K562 (cell line): Measurements from ENCODE around the gene ADD2. TPM values are rescaled to one million over a fixed set of nuclear protein-coding genes. Genes with fewer than 3 reads are reported as not detected.

Source experiments
- ATAC-seq: fragments of 200-7000 bp; cut with Tn5 transposase; 3 replicates; pipeline ENCODE4 v1.9.1; 2020; ENCODE audit warnings: moderate library complexity
- BruUV-seq: library from RNA; stranded (reverse); fragments of 400-500 nt; replicated peaks from 2 replicates; lab custom pipeline; 2021; lab: Mats Ljungman, UMichigan
- CTCF ChIA-PET: fragments of 300-600 bp; formaldehyde crosslinking; extraction: SDS; loops from one replicate; lab custom pipeline; 2021; ENCODE audit warnings: low intra/inter-chr PET ratio; lab: Yijun Ruan, JAX
- POLR2A ChIA-PET: fragments of 300-600, 350-650 bp; sonication (Branson Sonifier 250); formaldehyde crosslinking; extraction: SDS; loops from one replicate; lab custom pipeline; 2021; ENCODE audit warnings: antibody characterized with exemption, inconsistent platforms; lab: Yijun Ruan, JAX
- DNase-seq, 4 experiments: peaks; one replicate each; pipeline versions ENCODE4 v3.0.0 to v3.0.0-alpha.2; 2011 to 2018; ENCODE audit warnings: low spot score in 3 of 4, mixed read lengths in 3 of 4; ENCODE audit errors: extremely low read depth in 1 of 4
- FAIRE-seq: peaks from 2 replicates; lab custom pipeline; 2011; peaks lifted over from hg19 to GRCh38; lab: Jason Lieb, UNC
- H2AFZ ChIP-seq: 2 replicates; pipeline ENCODE4 v1.6.0; 2011; ENCODE audit warnings: low read depth, low read length, control low read depth, inconsistent platforms
- H3K27ac ChIP-seq: fragments of 200-600 bp; 3 replicates; pipeline ENCODE4 v1.8.0; 2011; ENCODE audit warnings: low read depth, mild to moderate bottlenecking, control low read depth, inconsistent platforms, low read length, moderate library complexity, mixed read lengths; ENCODE audit errors: extremely low read depth
- H3K27me3 ChIP-seq, 2 experiments: fragments of 300-600 bp in 1 of 2; 2 replicates in 1 of 2; 3 replicates in 1 of 2; pipeline versions ENCODE4 v1.6.0 to v1.8.0; 2011; ENCODE audit warnings: inconsistent platforms in 2 of 2, low read length in 2 of 2, mild to moderate bottlenecking in 1 of 2, mixed read lengths in 1 of 2, moderate library complexity in 1 of 2; ENCODE audit not compliant: control insufficient read depth in 2 of 2, insufficient read depth in 2 of 2
- H3K36me3 ChIP-seq: fragments of 300-600 bp; 3 replicates; pipeline ENCODE4 v1.8.0; 2011; ENCODE audit warnings: mild to moderate bottlenecking, low read length, inconsistent platforms; ENCODE audit not compliant: control insufficient read depth, insufficient read depth
- H3K4me1 ChIP-seq, 2 experiments: fragments of 200-600 bp in 1 of 2; replicated peaks in 1 of 2; 2 replicates in 1 of 2; 3 replicates in 1 of 2; pipeline versions ENCODE4 v1.5.1 to v1.8.0; 2011; ENCODE audit warnings: inconsistent platforms in 2 of 2, low read length in 2 of 2, mild to moderate bottlenecking in 1 of 2, mixed read lengths in 1 of 2, moderate library complexity in 1 of 2; ENCODE audit not compliant: control insufficient read depth in 2 of 2, insufficient read depth in 2 of 2
- H3K4me2 ChIP-seq: 2 replicates; pipeline ENCODE4 v1.6.1; 2011; ENCODE audit warnings: low read length, control low read depth, inconsistent platforms, mixed read lengths; ENCODE audit not compliant: insufficient read depth
- H3K4me3 ChIP-seq: fragments of 200-600 bp; sonication (generic), shearing (Covaris generic); 2 replicates; pipeline ENCODE4 v1.5.1; 2016; ENCODE audit warnings: control low read depth, inconsistent platforms
- H3K79me2 ChIP-seq: fragments of 200-600 bp; 3 replicates; pipeline ENCODE4 v1.8.0; 2011; ENCODE audit warnings: low read length, inconsistent platforms; ENCODE audit not compliant: control insufficient read depth, insufficient read depth
- H3K9ac ChIP-seq, 2 experiments: 2 replicates each; pipeline versions ENCODE4 v1.6.0 to v1.6.1; 2011; ENCODE audit warnings: low read depth in 2 of 2, low read length in 2 of 2, control low read depth in 1 of 2, inconsistent platforms in 1 of 2, mild to moderate bottlenecking in 1 of 2, mixed read lengths in 1 of 2; ENCODE audit not compliant: insufficient read depth in 1 of 2
- H3K9me1 ChIP-seq: one replicate; pipeline ENCODE4 v1.6.0; 2011; ENCODE audit warnings: inconsistent platforms, mild to moderate bottlenecking, low read length, moderate library complexity; ENCODE audit not compliant: control insufficient read depth, insufficient read depth
- H3K9me3 ChIP-seq: replicated peaks from 2 replicates; pipeline ENCODE4 v1.5.1; 2011; ENCODE audit warnings: low read depth, low read length, inconsistent platforms; ENCODE audit not compliant: control insufficient read depth, insufficient read depth
- H4K20me1 ChIP-seq: replicated peaks from 2 replicates; pipeline ENCODE4 v1.6.1; 2011; ENCODE audit warnings: low read length, inconsistent platforms, mixed read lengths; ENCODE audit not compliant: control insufficient read depth, insufficient read depth
- BCOR ChIP-seq: fragments of 450-650 bp; IDR thresholded peaks from 2 replicates; pipeline ENCODE4 v1.6.1; 2016
- C11orf30 ChIP-seq: fragments of 450-650 bp; IDR thresholded peaks from 2 replicates; pipeline ENCODE4 v1.6.1; 2016; ENCODE audit warnings: low read depth, mild to moderate bottlenecking
- DMBX1 ChIP-seq: fragments of 250-450 bp; sonication (Bioruptor Pico); IDR thresholded peaks from 2 replicates; pipeline ENCODE4 v1.8.0; 2022; ENCODE audit warnings: inconsistent platforms, mild to moderate bottlenecking, moderate library complexity, borderline replicate concordance
- GATA2 ChIP-seq: sonication (generic); formaldehyde crosslinking; IDR thresholded peaks from 2 replicates; pipeline ENCODE4 v1.4.0; 2020; ENCODE audit warnings: mild to moderate bottlenecking, missing genetic modification reagents
- HMBOX1 ChIP-seq: sonication (generic); IDR thresholded peaks from 2 replicates; pipeline ENCODE4 v1.6.1; 2016
- MLLT1 ChIP-seq, 2 experiments: fragments of 450-650 bp; IDR thresholded peaks; 2 replicates each; pipeline ENCODE4 v1.6.1; 2016
- NFIX ChIP-seq: fragments of 250-450 bp; sonication (Bioruptor Pico); IDR thresholded peaks from 2 replicates; pipeline ENCODE4 v1.4.0; 2020; ENCODE audit warnings: low read depth, mild to moderate bottlenecking, moderate library complexity
- SETDB1 ChIP-seq: IDR thresholded peaks from one replicate; pipeline ENCODE4 v1.6.1; 2012; ENCODE audit warnings: low read length, control low read depth, inconsistent platforms
- ZNF124 ChIP-seq: sonication (generic); formaldehyde crosslinking; IDR thresholded peaks from 2 replicates; pipeline ENCODE4 v1.8.1; 2022; ENCODE audit warnings: missing genetic modification reagents
- ZNF3 ChIP-seq: fragments of 250-450 bp; sonication (Bioruptor Pico); IDR thresholded peaks from 2 replicates; pipeline ENCODE4 v1.5.0; 2021; ENCODE audit warnings: mild to moderate bottlenecking, moderate library complexity
- ZNF586 ChIP-seq: fragments of 450-650 bp; formaldehyde crosslinking; conservative IDR thresholded peaks from 2 replicates; pipeline ENCODE4 v1.4.0; 2020; ENCODE audit warnings: mild to moderate bottlenecking, moderate library complexity
- ZSCAN29 ChIP-seq: fragments of 450-650 bp; IDR thresholded peaks from 2 replicates; pipeline ENCODE4 v1.6.1; 2017
- WGBS: fragments of 100-300 bp; shearing (Covaris generic); methylation state at CpG from one replicate; pipeline ENCODE4 v1.1.6; 2016; ENCODE audit warnings: low coverage, mixed read lengths; ENCODE audit not compliant: insufficient coverage; ENCODE audit errors: missing lambda C conversion rate; 5-methylcytosine and 5-hydroxymethylcytosine counted together
- in situ Hi-C: fragments of 300-500 bp; cut with MboI; formaldehyde crosslinking; loops from 4 replicates; pipeline ENCODE4 v1.15.0; 2018; ENCODE audit warnings: inconsistent platforms, mixed read lengths
- intact Hi-C: fragments of 100-400 bp; cut with micrococcal nuclease; formaldehyde crosslinking; loops from 2 replicates; pipeline ENCODE4 v1.14.2; 2022
- polyA plus RNA-seq, 8 experiments: library from polyadenylated mRNA; depleted of rRNA in 4 of 8; stranded (reverse) in 5 of 8; unstranded in 3 of 8; fragments of >200 nt; fragmentation: Nextera tagmentation in 2 of 8; fragmentation: Illumina TruSeq in 1 of 8; extraction: Ambion mirVana in 2 of 8; extraction: Trizol in 1 of 8; gene quantifications; 2 replicates each; pipeline versions ENCODE4 v1.2.1 to v1.2.3, GENCODE V29; 2011 to 2014; ENCODE audit warnings: inconsistent platforms in 1 of 8, missing spikeins in 1 of 8
- total RNA-seq, 7 experiments: library from RNA; depleted of rRNA in 6 of 7; stranded (reverse); fragments of >200 nt in 6 of 7; fragmentation: Illumina TruSeq in 2 of 7; extraction: Trizol in 2 of 7; gene quantifications; 2 replicates each; pipeline versions ENCODE4 v1.2.1 to v1.2.3, GENCODE V29; 2011 to 2021; ENCODE audit warnings: low replicate concordance in 1 of 7

ADD2 gene
- total and polyA plus RNA-seq, 9 of the 15 experiments (the other 6 are each of a cell fraction or from before 2014, with no cell fraction given), result 3.5 to 63.0 (median 36.2) TPM

- no TSS peak for BruUV-seq
- ChIA-PET CTCF (interaction anchor here (0.6 to 2.4 kb wide), 5 partner anchors 25 to 408 kb away, joined by 3 to 32 read pairs (median 5); no protein-coding TSS in a partner anchor), POLR2A (interaction anchor here (0.6 to 2.3 kb wide), 15 partner anchors 10 to 1408 kb away, joined by 3 to 7 read pairs (median 4); partner anchors contain the start of gene SNRPG)
- Histone ChIP-seq H3K9me3 (no peaks in the 10 kb centered on the region), H3K27ac (no peak overlapping the region), H3K9ac (no peak overlapping the region; a peak in 1 of 4 replicates), H4K20me1 (no peaks in the 10 kb centered on the region), H3K36me3 (no peaks in the 10 kb centered on the region), H3K27me3 (no peaks in the 10 kb centered on the region; a peak in 1 of 5 replicates), H3K4me1 (peaks cover 2 to 12% of the 10 kb centered on the region in 2 experiments; a peak in 4 of 5 replicates), H2AFZ (peak overlapping the region; percentile 71), H3K9me1 (no peaks in the 10 kb centered on the region), H3K4me2 (no peak overlapping the region), H3K79me2 (peaks cover 14% of the 10 kb centered on the region), H3K4me3 (no peak overlapping the region)
- WGBS, result 59% methylated on average over 7 of the region's 7 CpGs
- ATAC-seq (no peak), DNase-seq (no peak), FAIRE-seq (no peak)
- intact Hi-C loops, result loop anchor here (1.0 to 5.0 kb wide), 3 partner anchors 61 to 466 kb away; partner anchors contain the start of gene FAM136A
- TF ChIP-seq ZNF586 (CRISPR knock-in tag), result no peak
- no peak for TF ChIP-seq DMBX1 (CRISPR knock-in tag)
- TF ChIP-seq ZNF124 (CRISPR knock-in tag), result no peak
- 0 out of 2 replicates have a peak, but pooled peaks have one; percentile 46 for TF ChIP-seq HMBOX1
- TF ChIP-seq BCOR, result peak; percentile 58; the same call in 1 of the 2 replicates
- TF ChIP-seq SETDB1, result no peak
- no peak for TF ChIP-seq ZNF3 (CRISPR knock-in tag)
- no peak for TF ChIP-seq GATA2 (CRISPR knock-in tag)
- no peak for TF ChIP-seq ZSCAN29
- no peak for TF ChIP-seq MLLT1 (IDR thresholded peaks at IDR 0.05)
- TF ChIP-seq NFIX (CRISPR knock-in tag), result no peak
- TF ChIP-seq C11orf30, result no peak
- in situ Hi-C loops, result no loop called here
Observed at GRCh38 chr2:70768590-70769085, 638 bp upstream of the ADD2 start.
